GM12891 (cell line): ENCODE measurements around the gene ATF5.
"Not testable (repeated sequence)": the region's sequence is repeated elsewhere in the genome, so short reads cannot be mapped to it uniquely, and the experiment has no call there.

ENCODE experiments used
- DNase-seq: peaks from one replicate; pipeline ENCODE4 v3.0.0; 2011; ENCODE audit warnings: low spot score; ENCODE audit not compliant: insufficient read length
- FAIRE-seq: peaks from 2 replicates; lab custom pipeline; 2011; peaks lifted over from hg19 to GRCh38; lab: Jason Lieb, UNC
- PAX5 ChIP-seq: IDR thresholded peaks from 2 replicates; pipeline ENCODE4 v1.6.1; 2011; ENCODE audit warnings: low read length, moderate library complexity, mild to moderate bottlenecking; ENCODE audit not compliant: insufficient read depth, severe bottlenecking
- POLR2A ChIP-seq: IDR thresholded peaks from 2 replicates; pipeline ENCODE4 v1.6.1; 2011; ENCODE audit warnings: low read depth, low read length, control low read depth
- POLR2AphosphoS5 ChIP-seq: IDR thresholded peaks from 2 replicates; pipeline ENCODE4 v1.6.1; 2011; ENCODE audit warnings: low read depth, low read length, control low read depth
- POU2F2 ChIP-seq: IDR thresholded peaks from 2 replicates; pipeline ENCODE4 v1.6.1; 2011; ENCODE audit warnings: low read depth, mild to moderate bottlenecking, control low read depth, low read length, moderate library complexity
- SPI1 ChIP-seq: IDR thresholded peaks from 2 replicates; pipeline ENCODE4 v1.6.1; 2011; ENCODE audit warnings: low read depth, low read length, control low read depth
- TAF1 ChIP-seq: IDR thresholded peaks from 2 replicates; pipeline ENCODE4 v1.6.1; 2011; ENCODE audit warnings: low read depth, low read length, control low read depth

The ATF5 gene

DNA sequence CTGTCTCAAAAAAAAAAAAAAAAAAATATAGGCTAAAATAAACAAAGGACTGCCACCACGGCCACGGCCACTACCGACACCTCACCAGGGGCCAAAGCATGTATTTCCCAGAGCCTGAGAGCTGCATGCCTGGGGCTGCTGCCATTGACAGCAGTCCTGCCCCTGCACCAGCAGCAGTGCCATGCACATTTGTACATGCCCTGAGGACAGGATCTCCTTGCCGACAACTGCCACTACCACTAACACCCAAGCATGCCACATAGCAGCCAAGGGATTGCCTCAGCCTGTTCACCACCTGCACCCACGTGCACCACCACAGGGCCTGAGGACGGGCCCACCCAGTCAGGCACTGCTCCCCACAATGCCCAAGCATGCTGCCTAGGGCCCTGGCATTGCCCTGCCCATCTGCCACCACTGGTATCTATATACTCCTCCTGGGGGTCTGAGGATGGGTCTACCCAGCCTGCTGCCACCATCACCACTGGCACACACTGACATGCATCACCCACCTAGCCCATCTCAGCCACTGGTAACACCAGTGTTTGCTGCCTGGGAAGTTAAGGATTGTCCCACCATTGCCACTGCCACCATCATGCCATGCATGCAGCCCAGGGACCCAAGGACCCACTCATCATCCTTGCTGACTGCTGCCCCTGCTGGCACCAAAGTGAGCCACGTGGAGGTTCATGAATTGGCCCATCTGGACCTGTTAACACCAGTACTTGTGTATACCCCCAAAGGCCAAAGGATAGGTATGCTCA is 10.9 kb downstream of the ATF5 start:
- TF ChIP-seq POLR2AphosphoS5 (no peak), SPI1 (no peak), TAF1 (no peak), POU2F2 (no peak), PAX5 (no peak), POLR2A (no peak)
- no peak for DNase-seq
- FAIRE-seq = no peak

DNA sequence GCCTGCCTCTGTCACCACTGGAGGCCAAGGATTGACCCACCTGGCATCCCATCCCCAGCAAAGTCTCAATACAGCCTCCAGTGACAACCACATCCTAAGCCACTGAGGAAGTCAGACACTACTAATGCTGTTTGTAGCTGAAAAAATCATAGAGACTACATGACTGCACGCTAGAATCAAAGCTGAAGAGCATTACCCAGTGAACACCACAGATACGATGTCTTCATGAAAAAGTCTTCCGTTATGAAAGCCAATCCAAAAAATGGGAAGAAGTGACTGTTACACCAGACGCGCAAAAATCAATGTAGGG is 11.4 kb downstream of the ATF5 start:
- DNase-seq (no peak), FAIRE-seq (no peak)
- TF ChIP-seq TAF1 (no peak), SPI1 (no peak), POU2F2 (no peak), POLR2A (no peak), PAX5 (no peak), POLR2AphosphoS5 (no peak)

DNA sequence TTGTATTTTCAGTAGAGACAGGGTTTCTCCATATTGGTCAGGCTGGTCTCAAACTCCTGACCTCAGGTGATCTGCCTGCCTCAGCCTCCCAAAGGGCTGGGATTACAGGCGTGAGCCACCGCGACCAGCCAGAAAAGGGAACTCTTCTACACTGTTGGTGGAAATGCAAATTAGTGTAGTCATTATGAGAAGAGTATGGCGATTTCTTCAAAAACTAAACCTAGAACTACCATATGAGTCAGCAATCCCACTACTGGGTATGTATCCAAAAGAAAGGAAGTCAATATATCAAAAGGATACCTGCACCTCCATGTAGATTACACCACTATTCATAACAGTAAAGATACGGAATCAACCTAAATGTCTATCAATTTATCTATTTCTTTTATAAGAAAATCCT is 15.6 kb downstream of the ATF5 start:
- DNase-seq, FAIRE-seq: not testable (repeated sequence)
- TF ChIP-seq POU2F2 (peak; percentile 45; the same call in 1 of the 2 replicates), SPI1 (peak; percentile 70)

DNA sequence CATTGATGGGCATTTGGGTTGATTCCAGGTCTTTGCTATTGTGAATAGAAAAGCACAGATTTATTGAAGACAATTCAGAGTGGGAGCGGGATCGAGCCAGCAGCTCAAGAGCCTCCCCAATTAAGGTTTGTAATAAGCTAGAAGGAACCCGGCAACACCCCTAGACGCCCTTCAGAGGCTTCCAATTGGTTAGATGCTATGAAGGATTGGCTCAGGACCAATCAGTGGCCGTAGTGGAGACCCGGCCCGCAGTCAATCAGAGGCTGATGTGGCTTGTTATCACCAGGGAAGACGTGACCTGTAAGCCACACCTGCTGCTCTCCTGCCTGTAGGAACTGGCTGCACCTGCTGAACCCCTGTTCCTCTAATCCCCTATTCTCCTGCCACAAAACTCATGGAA is 17.4 kb downstream of the ATF5 start:
- FAIRE-seq (no peak), DNase-seq (no peak)
- TF ChIP-seq PAX5 (no peak), POU2F2 (no peak), POLR2A (no peak), TAF1 (no peak), SPI1 (no peak), POLR2AphosphoS5 (no peak)

DNA sequence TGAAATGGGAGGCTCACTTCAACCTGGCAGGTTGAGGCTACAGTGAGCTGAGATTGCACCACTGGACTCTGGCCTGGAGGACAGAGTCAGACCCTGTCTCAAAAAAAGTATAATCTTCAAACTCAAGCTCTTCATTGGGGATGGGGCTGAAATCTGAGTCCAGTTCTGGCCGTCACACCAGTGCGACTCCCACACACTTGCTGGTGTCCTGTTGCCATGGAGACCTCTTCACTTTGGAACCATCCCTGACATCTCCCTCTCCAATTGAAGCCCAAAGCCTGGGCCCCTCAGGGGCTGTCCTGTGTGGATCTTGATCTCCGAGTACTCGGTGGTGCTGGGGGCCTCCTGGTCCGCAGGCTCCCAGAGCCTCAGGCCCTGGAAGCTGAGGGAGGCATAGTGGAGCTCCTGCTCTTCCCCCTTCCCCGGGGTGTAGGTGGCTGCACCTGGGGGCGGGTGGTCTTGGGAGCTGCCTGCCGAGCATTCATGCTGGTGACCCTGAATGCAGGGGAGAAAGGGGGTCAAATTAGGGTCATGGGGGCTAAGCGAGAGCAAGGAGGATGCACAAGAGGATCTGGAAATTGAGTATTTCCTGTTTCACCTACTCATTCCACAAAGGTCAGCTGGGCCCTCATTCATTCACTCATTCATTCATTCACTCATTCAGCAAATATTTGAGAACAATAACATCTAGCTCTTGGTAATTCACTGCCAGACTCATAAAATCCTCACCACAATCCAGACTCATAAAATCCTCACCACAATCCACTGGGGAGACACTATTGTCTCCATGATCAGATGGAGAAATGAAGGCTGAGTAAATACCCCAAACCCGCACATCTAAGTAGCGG is 21.0 kb downstream of the ATF5 start:
- DNase-seq = no peak

DNA sequence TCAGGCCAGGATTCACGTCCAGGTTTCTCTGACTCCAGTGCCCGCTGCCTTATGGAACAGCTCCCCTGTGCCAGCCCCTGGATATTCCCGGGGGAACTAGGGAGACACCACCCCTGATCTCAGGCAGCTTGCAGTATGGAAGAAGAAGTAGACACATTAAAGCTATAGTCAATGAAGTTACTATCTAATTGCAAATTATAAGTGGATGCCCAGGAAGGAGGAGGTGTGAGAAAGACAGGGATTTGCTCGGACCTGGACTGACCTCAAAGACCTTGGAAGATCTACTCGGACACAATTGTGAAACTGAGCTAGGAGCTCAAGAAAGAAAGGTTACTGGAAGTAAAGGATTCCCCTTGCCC is 21.6 kb downstream of the ATF5 start:
- FAIRE-seq (no peak), DNase-seq (no peak)
- no peak for TF ChIP-seq TAF1
- TF ChIP-seq POU2F2 = no peak
- TF ChIP-seq SPI1 = no peak
- TF ChIP-seq POLR2AphosphoS5 = no peak
- no peak for TF ChIP-seq PAX5
- TF ChIP-seq POLR2A = no peak

More for the DNA sequence above, 21.0 kb downstream of the ATF5 start:
- no peak for TF ChIP-seq PAX5
- no peak for TF ChIP-seq SPI1
- no peak for FAIRE-seq

DNA sequence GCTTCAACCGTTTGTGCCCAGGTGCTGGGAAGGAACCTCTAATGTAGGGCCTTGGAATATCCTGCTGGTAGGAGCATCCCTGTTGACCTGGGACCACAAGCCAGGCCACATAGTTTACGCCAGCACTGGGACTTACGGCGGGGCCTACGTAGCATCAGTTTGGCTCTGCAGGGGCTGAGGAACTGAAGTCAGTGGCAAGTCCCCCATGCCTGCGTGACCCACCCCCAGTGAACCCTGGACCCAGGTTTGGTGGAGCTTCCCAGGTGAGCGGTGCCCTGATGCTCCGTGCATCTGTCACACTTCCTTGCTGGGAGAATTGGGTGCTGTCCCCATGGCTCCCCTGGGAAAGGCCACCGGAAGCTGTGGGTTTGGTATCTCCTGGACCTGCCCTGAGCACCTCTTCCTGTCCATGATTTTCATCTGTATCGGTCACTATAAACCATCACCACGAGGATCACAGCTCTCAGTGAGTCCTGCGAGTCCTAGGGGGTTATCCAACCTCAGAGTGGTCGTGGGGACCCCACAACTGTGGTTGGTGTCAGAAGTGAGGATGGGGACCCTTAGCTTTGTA is 22.0 kb downstream of the ATF5 start:
- DNase-seq (no peak), FAIRE-seq (no peak)
- TF ChIP-seq POLR2AphosphoS5 (no peak), POU2F2 (no peak)

DNA sequence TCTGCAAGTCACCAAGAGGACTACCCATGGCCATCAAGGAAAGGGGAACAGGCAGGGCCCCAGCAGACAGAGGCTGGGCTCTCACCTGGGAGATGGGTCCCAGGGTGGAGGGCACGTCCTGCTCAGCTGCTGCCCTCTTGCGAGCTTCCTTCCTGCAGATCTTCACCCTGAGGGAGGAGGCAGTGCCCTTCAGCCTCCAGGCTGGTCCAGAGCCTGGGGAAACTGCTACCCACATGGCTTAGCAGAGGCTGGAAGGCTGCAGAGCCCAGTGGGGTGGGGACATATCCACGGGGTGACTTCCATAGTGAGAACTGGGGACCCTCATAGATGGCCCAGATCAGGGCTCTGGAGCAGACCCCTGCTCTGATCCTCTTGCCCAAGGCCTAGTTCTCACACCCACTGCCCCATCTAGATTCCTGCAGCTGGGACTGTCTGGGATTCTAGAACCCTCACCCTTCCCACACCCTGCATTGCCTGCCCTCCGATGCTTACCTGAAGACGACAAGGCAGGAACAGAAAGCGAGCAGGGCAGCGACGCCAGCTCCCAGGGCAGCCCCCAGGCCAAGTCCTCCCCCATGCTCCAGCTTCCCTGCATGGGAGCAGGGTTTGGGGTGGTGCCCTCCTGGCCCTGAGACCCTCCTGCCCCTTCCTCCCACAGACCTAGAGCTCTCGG is 22.9 kb downstream of the ATF5 start:
- DNase-seq (no peak), FAIRE-seq (no peak)
- TF ChIP-seq TAF1 = no peak
- no peak for TF ChIP-seq SPI1
- no peak for TF ChIP-seq PAX5
- TF ChIP-seq POU2F2 = no peak
- TF ChIP-seq POLR2A = no peak
- TF ChIP-seq POLR2AphosphoS5 = no peak

DNA sequence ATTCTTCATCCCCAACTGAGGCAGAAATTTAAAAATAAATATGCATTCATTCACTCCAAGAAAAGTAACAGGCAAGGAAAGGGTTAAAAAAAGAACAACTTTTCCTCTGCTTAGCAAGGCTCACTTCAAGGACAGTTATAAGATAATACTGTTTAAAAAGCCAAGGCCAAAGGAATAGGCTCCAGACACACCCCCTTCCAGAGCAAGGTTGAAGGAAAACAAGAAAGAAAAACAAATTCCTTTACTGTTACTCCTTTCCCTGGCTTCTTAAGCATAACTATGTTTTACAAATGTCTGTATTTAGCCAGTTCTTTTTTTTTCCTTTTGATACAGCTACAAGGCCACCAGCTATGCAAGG is 23.5 kb downstream of the ATF5 start:
- FAIRE-seq (no peak), DNase-seq (no peak)
- TF ChIP-seq TAF1 (no peak), POLR2AphosphoS5 (no peak), POU2F2 (no peak), PAX5 (no peak), SPI1 (no peak), POLR2A (no peak)
